ENCODE data around the gene WWOX. TPM values are rescaled to one million over a fixed set of nuclear protein-coding genes. Genes with fewer than 3 reads are reported as not detected.

The WWOX gene
- total RNA-seq, 1 experiment from 2014 or later = 15.6 TPM

GRCh38 chr16:78465730-78466129 lies 366.3 kb downstream of the WWOX start:
- Histone ChIP-seq H3K23me2 (ENCODE audit: insufficient read length, low read depth, low read length, poor library complexity, severe bottlenecking) (no peaks in the 10 kb centered on the region), H2BK15ac (ENCODE audit: low read depth, low read length) (no peak overlapping the region), H3T11ph (ENCODE audit: low read length) (no peak overlapping the region), H2BK120ac (ENCODE audit: low read depth, low read length, poor library complexity, severe bottlenecking) (no peak overlapping the region), H3K9me3 (ENCODE audit: control insufficient read depth, low read depth, low read length) (no peaks in the 10 kb centered on the region), H3K14ac (ENCODE audit: insufficient read depth, low read length) (no peak overlapping the region), H2BK5ac (ENCODE audit: insufficient read length, low read length) (no peak overlapping the region), H3K79me2 (ENCODE audit: insufficient read depth, low read length) (no peaks in the 10 kb centered on the region), H2BK12ac (ENCODE audit: insufficient read length, low read depth, low read length) (no peak overlapping the region), H4K91ac (ENCODE audit: insufficient read length, low read depth, low read length) (no peak overlapping the region), H4K20me1 (ENCODE audit: control insufficient read depth, insufficient read depth, insufficient read length) (no peaks in the 10 kb centered on the region), H3K27me3 (ENCODE audit: insufficient read depth, low read length) (no peaks in the 10 kb centered on the region), H4K8ac (replicated peaks; ENCODE audit: insufficient read length, low read depth, low read length) (no peak overlapping the region), H3K56ac (ENCODE audit: insufficient read length, low read depth, low read length) (no peak overlapping the region), H3K23ac (ENCODE audit: insufficient read length, low read depth, low read length) (no peak overlapping the region), H3K4me2 (ENCODE audit: insufficient read depth, insufficient read length, low read length) (no peak overlapping the region), H3K79me1 (ENCODE audit: insufficient read depth, low read depth, low read length, poor library complexity, severe bottlenecking) (no peaks in the 10 kb centered on the region), H3K27ac (ENCODE audit: insufficient read length, low read depth, low read length) (no peak overlapping the region), H3K4me1 (ENCODE audit: insufficient read depth, low read length) (no peaks in the 10 kb centered on the region), H3K9ac (ENCODE audit: extremely low read depth, insufficient read length, low read length) (no peak overlapping the region), H2AK5ac (ENCODE audit: insufficient read length, low read length) (no peak overlapping the region), H3K4ac (ENCODE audit: low read depth, low read length) (no peak overlapping the region), H3K18ac (ENCODE audit: insufficient read length, low read depth, low read length) (no peak overlapping the region), H2AFZ (ENCODE audit: low read length) (no peak overlapping the region), H4K5ac (ENCODE audit: insufficient read length, low read depth, low read length) (no peak overlapping the region), H2BK20ac (ENCODE audit: low read depth, low read length, poor library complexity, severe bottlenecking) (no peak overlapping the region)
- WGBS (ENCODE audit: extremely low coverage, insufficient read length, low lambda C conversion rate) = no CpG with 5 or more reads among the region's 6 CpGs
- peaks cover 8 to 13% of the 10 kb centered on the region in 2 experiments; a peak in 4 of 5 replicates for H3K9me3 Mint-ChIP-seq
- DNase-seq = no peak
- no peak for TF ChIP-seq CTCF (conservative IDR thresholded peaks at IDR 0.05)
- no peak overlapping the region for H3K4me3 Mint-ChIP-seq
- H3K4me1 Mint-ChIP-seq = peaks cover 0 to 8% of the 10 kb centered on the region in 2 experiments; a peak in 2 of 4 replicates
- H3K36me3 Mint-ChIP-seq (ENCODE audit: insufficient read depth in 1 of 3, low read depth in 3 of 3) = peaks cover 3 to 9% (median 5%) of the 10 kb centered on the region in 3 experiments; a peak in 6 of 7 replicates
- H3K27me3 Mint-ChIP-seq (ENCODE audit: low read depth) = no peaks in the 10 kb centered on the region
- H3K27ac Mint-ChIP-seq = no peak overlapping the region
